Ectodermal cell (in vitro differentiated cells): ENCODE data around the gene SDHA. TPM values are rescaled to one million over a fixed set of nuclear protein-coding genes. Genes with fewer than 3 reads are reported as not detected.
"Not testable (repeated sequence)": the region's sequence is repeated elsewhere in the genome, so short reads cannot be mapped to it uniquely, and the experiment has no call there.

ENCODE experiments used
- H3K27ac ChIP-seq: 2 replicates; pipeline ENCODE4 v1.7.0; 2013; ENCODE audit warnings: mild to moderate bottlenecking, low read depth, low read length; ENCODE audit not compliant: insufficient read depth, poor library complexity, severe bottlenecking
- H3K27me3 ChIP-seq: 2 replicates; pipeline ENCODE4 v1.7.0; 2013; ENCODE audit warnings: mild to moderate bottlenecking, low read length; ENCODE audit not compliant: insufficient read depth, control insufficient read depth, poor library complexity, severe bottlenecking
- H3K36me3 ChIP-seq: one replicate; pipeline ENCODE4 v1.7.0; 2013; ENCODE audit warnings: low read length; ENCODE audit not compliant: control insufficient read depth, insufficient read depth
- H3K4me1 ChIP-seq: one replicate; pipeline ENCODE4 v1.7.0; 2013; ENCODE audit warnings: low read length; ENCODE audit not compliant: control insufficient read depth, insufficient read depth
- H3K4me3 ChIP-seq: 2 replicates; pipeline ENCODE4 v1.7.0; 2013; ENCODE audit warnings: low read depth, low read length, control low read depth; ENCODE audit not compliant: insufficient read depth
- H3K9me3 ChIP-seq: 2 replicates; pipeline ENCODE4 v1.7.0; 2013; ENCODE audit warnings: mild to moderate bottlenecking, low read length, moderate library complexity; ENCODE audit not compliant: control insufficient read depth
- WGBS, 2 experiments: methylation state at CpG; one replicate each; pipeline ENCODE4 v1.1.7; 2013; ENCODE audit warnings: missing lambda C conversion rate in 2 of 2; 5-methylcytosine and 5-hydroxymethylcytosine counted together
- polyA plus RNA-seq, 4 experiments: library from polyadenylated mRNA; stranded (reverse); fragments of 50-300 nt; gene quantifications; one replicate each; pipeline ENCODE4 v1.2.3, GENCODE V29; 2013

The SDHA gene
- polyA plus RNA-seq (2013, experiment 1 of 4), result 71.3 TPM
- polyA plus RNA-seq (2013, experiment 2 of 4), result 78.6 TPM
- polyA plus RNA-seq (2013, experiment 3 of 4), result 60.4 TPM
- 61.2 TPM for polyA plus RNA-seq (2013, experiment 4 of 4)

GRCh38 chr5:217494-218456, at the start of gene SDHA, which contains the start of gene CCDC127:
TSS of gene SDHA (plus strand) at chr5:218320. CDS start at chr5:218356, 36 bp downstream.
TSS of gene CCDC127 (minus strand) at chr5:218153. CDS start at chr5:216849, 1,304 bp downstream.
- H3K27ac ChIP-seq, result peak within 1 kb of the TSS; percentile 41

GRCh38 chr5:169071-169727, 48.9 kb upstream of the SDHA start:
- 91 to 93% methylated on average over 32 of the region's 32 CpGs for WGBS, 2 experiments
- H3K27ac ChIP-seq, result no peak overlapping the region
- no peaks in the 10 kb centered on the region for H3K4me1 ChIP-seq

More at GRCh38 chr5:217494-218456, at the start of gene SDHA, which contains the start of gene CCDC127:
- H3K36me3 ChIP-seq, H3K9me3 ChIP-seq, H3K27me3 ChIP-seq, H3K4me1 ChIP-seq: not testable (repeated sequence)
- 1 to 3% methylated on average over 71 to 74 of the region's 75 CpGs for WGBS, 2 experiments
- peak within 1 kb of the TSS; percentile 89 for H3K4me3 ChIP-seq

GRCh38 chr5:169728-170094, 48.4 kb upstream of the SDHA start:
- H3K27ac ChIP-seq, result no peak overlapping the region
- no peaks in the 10 kb centered on the region for H3K4me1 ChIP-seq
- H3K4me3 ChIP-seq, result no peak overlapping the region
- 94 to 96% methylated on average over 12 of the region's 12 CpGs for WGBS, 2 experiments
- H3K36me3 ChIP-seq, result peaks cover 20% of the 10 kb centered on the region
- H3K27me3 ChIP-seq, result no peaks in the 10 kb centered on the region
- no peaks in the 10 kb centered on the region for H3K9me3 ChIP-seq

More at GRCh38 chr5:169071-169727, 48.9 kb upstream of the SDHA start:
- H3K27me3 ChIP-seq, result no peaks in the 10 kb centered on the region
- H3K36me3 ChIP-seq, result peaks cover 20% of the 10 kb centered on the region
- H3K9me3 ChIP-seq, result no peaks in the 10 kb centered on the region
- no peak overlapping the region for H3K4me3 ChIP-seq

- H3K4me1 ChIP-seq, result no peaks in the 10 kb centered on the region
- no peak overlapping the region for H3K4me3 ChIP-seq
- no peaks in the 10 kb centered on the region for H3K9me3 ChIP-seq
- no peak overlapping the region for H3K27ac ChIP-seq
- no peaks in the 10 kb centered on the region for H3K27me3 ChIP-seq
- WGBS, 2 experiments, result 96% methylated on average over 37 of the region's 37 CpGs
- H3K36me3 ChIP-seq, result peaks cover 20% of the 10 kb centered on the region
These were observed 46.9 kb upstream of the SDHA start for GRCh38 chr5:170971-171800.

- WGBS, 2 experiments, result 91% methylated on average over 23 of the region's 23 CpGs
- peaks cover 20% of the 10 kb centered on the region for H3K36me3 ChIP-seq
- H3K27ac ChIP-seq, result no peak overlapping the region
- H3K4me3 ChIP-seq, result no peak overlapping the region
- no peaks in the 10 kb centered on the region for H3K27me3 ChIP-seq
- H3K4me1 ChIP-seq, result no peaks in the 10 kb centered on the region
- H3K9me3 ChIP-seq, result no peaks in the 10 kb centered on the region
These were observed 46.3 kb upstream of the SDHA start for GRCh38 chr5:171801-172331.

- Histone ChIP-seq H3K4me3 (no peak overlapping the region), H3K27ac (no peak overlapping the region), H3K4me1 (no peaks in the 10 kb centered on the region), H3K27me3 (no peaks in the 10 kb centered on the region), H3K36me3 (peaks cover 20% of the 10 kb centered on the region), H3K9me3 (no peaks in the 10 kb centered on the region)
- WGBS, 2 experiments, result 94% methylated on average over 13 of the region's 13 CpGs
These were observed 45.7 kb upstream of the SDHA start for GRCh38 chr5:172421-172820.

GRCh38 chr5:172841-173251, 45.3 kb upstream of the SDHA start:
- no peaks in the 10 kb centered on the region for H3K27me3 ChIP-seq
- no peak overlapping the region for H3K4me3 ChIP-seq
- no peaks in the 10 kb centered on the region for H3K4me1 ChIP-seq
- peaks cover 20% of the 10 kb centered on the region for H3K36me3 ChIP-seq
- no peaks in the 10 kb centered on the region for H3K9me3 ChIP-seq
- 85% methylated on average over 17 of the region's 17 CpGs for WGBS, 2 experiments
- H3K27ac ChIP-seq, result no peak overlapping the region

- peaks cover 20% of the 10 kb centered on the region for H3K36me3 ChIP-seq
- 93% methylated on average over 21 to 22 of the region's 22 CpGs for WGBS, 2 experiments
These were observed 44.5 kb upstream of the SDHA start for GRCh38 chr5:173392-174290.

GRCh38 chr5:174291-174600, 43.9 kb upstream of the SDHA start:
- Histone ChIP-seq H3K27ac (no peak overlapping the region), H3K4me1 (no peaks in the 10 kb centered on the region), H3K36me3 (peaks cover 20% of the 10 kb centered on the region), H3K9me3 (no peaks in the 10 kb centered on the region), H3K4me3 (no peak overlapping the region), H3K27me3 (no peaks in the 10 kb centered on the region)
- WGBS, 2 experiments, result 94 to 99% methylated on average over 5 of the region's 5 CpGs

More at GRCh38 chr5:173392-174290, 44.5 kb upstream of the SDHA start:
- Histone ChIP-seq H3K4me1 (no peaks in the 10 kb centered on the region), H3K9me3 (no peaks in the 10 kb centered on the region), H3K4me3 (no peak overlapping the region), H3K27me3 (no peaks in the 10 kb centered on the region), H3K27ac (no peak overlapping the region)
